HCT116 (cell line): Measurements from ENCODE around the gene CEP131. TPM values are rescaled to one million over a fixed set of nuclear protein-coding genes. Genes with fewer than 3 reads are reported as not detected.

ENCODE experiments used
- ATAC-seq: fragments of 200-7000 bp; cut with Tn5 transposase; 2 replicates; pipeline ENCODE4 v1.9.1; 2020; ENCODE audit warnings: mild to moderate bottlenecking, moderate library complexity
- BruUV-seq: library from RNA; stranded (reverse); fragments of 400-500 nt; replicated peaks from 2 replicates; lab custom pipeline; 2021; lab: Mats Ljungman, UMichigan
- CTCF ChIA-PET: fragments of 300-600 bp; sonication (Branson Sonifier 250); formaldehyde crosslinking; loops from one replicate; lab custom pipeline; 2021; ENCODE audit warnings: antibody characterized with exemption; lab: Charles Lee
- POLR2A ChIA-PET: fragments of 300-600, 350-600 bp; sonication (Branson Sonifier 250); formaldehyde crosslinking; loops from one replicate; lab custom pipeline; 2021; ENCODE audit warnings: antibody characterized with exemption; lab: Charles Lee
- RAD21 ChIA-PET, 2 experiments: fragments of 300-600 bp; sonication (Branson Sonifier 250); formaldehyde crosslinking; loops; one replicate each; lab custom pipeline; 2023; ENCODE audit warnings: low total read pairs in 2 of 2; ENCODE audit not compliant: uncharacterized antibody in 2 of 2, unreplicated experiment in 2 of 2, low non-redundant PET in 1 of 2; lab: Charles Lee
- DNase-seq: peaks from one replicate; pipeline ENCODE4 v3.0.0-alpha.2; 2010; ENCODE audit warnings: low read depth, low spot score
- H2AFZ ChIP-seq: fragments of 200-600 bp; shearing (Covaris generic), sonication (generic); 2 replicates; pipeline ENCODE4 v1.6.1; 2017; ENCODE audit warnings: low read depth, mixed run types, mixed read lengths, antibody characterized with exemption, low read length; ENCODE audit not compliant: poor library complexity, severe bottlenecking
- H3K27ac ChIP-seq: 2 replicates; pipeline ENCODE4 v1.5.1; 2012; ENCODE audit warnings: low read depth, low read length
- H3K27me3 ChIP-seq: fragments of 200-600 bp; sonication (generic); 2 replicates; pipeline ENCODE4 v1.6.1; 2016; ENCODE audit warnings: mixed run types, low read length, mixed read lengths; ENCODE audit not compliant: insufficient read depth
- H3K36me3 ChIP-seq, 2 experiments: fragments of 200-500 bp in 1 of 2; fragments of 200-600 bp in 1 of 2; sonication (Bioruptor generic) in 1 of 2; sonication (generic) in 1 of 2; 2 replicates each; pipeline versions ENCODE4 v1.5.1 to v1.6.1; 2014 to 2016; ENCODE audit warnings: low read length in 2 of 2, inconsistent platforms in 1 of 2, mixed read lengths in 1 of 2, mixed run types in 1 of 2; ENCODE audit not compliant: insufficient read depth in 2 of 2, control insufficient read depth in 1 of 2
- H3K4me1 ChIP-seq, 2 experiments: fragments of 200-600 bp in 1 of 2; sonication (generic) in 1 of 2; 2 replicates each; pipeline versions ENCODE4 v1.5.1 to v1.6.1; 2012 to 2017; ENCODE audit warnings: low read length in 2 of 2, inconsistent platforms in 1 of 2, mild to moderate bottlenecking in 1 of 2, mixed read lengths in 1 of 2, mixed run types in 1 of 2, moderate library complexity in 1 of 2; ENCODE audit not compliant: insufficient read depth in 2 of 2, control insufficient read depth in 1 of 2
- H3K4me2 ChIP-seq: fragments of 200-600 bp; sonication (generic); 2 replicates; pipeline ENCODE4 v1.6.1; 2017; ENCODE audit warnings: mixed run types, low read length, mixed read lengths
- H3K4me3 ChIP-seq, 2 experiments: fragments of 200-600 bp in 1 of 2; sonication (generic) in 1 of 2; replicated peaks in 1 of 2; 2 replicates each; pipeline ENCODE4 v1.5.1; 2011 to 2016; ENCODE audit warnings: low read length in 2 of 2, control low read depth in 1 of 2, low read depth in 1 of 2, mild to moderate bottlenecking in 1 of 2, mixed read lengths in 1 of 2, mixed run types in 1 of 2
- H3K79me2 ChIP-seq: fragments of 200-600 bp; sonication (generic); 2 replicates; pipeline ENCODE4 v1.6.1; 2017; ENCODE audit warnings: mild to moderate bottlenecking, mixed run types, low read length, moderate library complexity, mixed read lengths; ENCODE audit not compliant: insufficient read depth
- H3K9ac ChIP-seq: fragments of 200-600 bp; sonication (generic); 2 replicates; pipeline ENCODE4 v1.6.1; 2016; ENCODE audit warnings: low read length, mixed read lengths
- H3K9me2 ChIP-seq: fragments of 200-600 bp; sonication (generic), shearing (Covaris generic); 2 replicates; pipeline ENCODE4 v1.6.1; 2017; ENCODE audit warnings: mixed run types, mild to moderate bottlenecking, moderate library complexity; ENCODE audit not compliant: insufficient read depth
- H3K9me3 ChIP-seq, 2 experiments: fragments of 200-500 bp in 1 of 2; fragments of 200-600 bp in 1 of 2; sonication (Bioruptor generic) in 1 of 2; sonication (generic) in 1 of 2; 2 replicates each; pipeline ENCODE4 v1.6.1; 2014 to 2017; ENCODE audit warnings: low read length in 2 of 2, mixed read lengths in 2 of 2, inconsistent platforms in 1 of 2, low read depth in 1 of 2, mild to moderate bottlenecking in 1 of 2, mixed run types in 1 of 2, moderate library complexity in 1 of 2; ENCODE audit not compliant: control insufficient read depth in 1 of 2, insufficient read depth in 1 of 2
- H4K20me1 ChIP-seq: fragments of 200-600 bp; sonication (generic), shearing (Covaris generic); 2 replicates; pipeline ENCODE4 v1.6.1; 2017; ENCODE audit warnings: mixed run types, mild to moderate bottlenecking, moderate library complexity; ENCODE audit not compliant: insufficient read depth
- ATF3 ChIP-seq: IDR thresholded peaks from 2 replicates; pipeline ENCODE4 v1.6.1; 2012
- CBX3 ChIP-seq: IDR thresholded peaks from 2 replicates; pipeline ENCODE4 v1.6.1; 2012; ENCODE audit warnings: low read depth
- EGR1 ChIP-seq: IDR thresholded peaks from 2 replicates; pipeline ENCODE4 v1.6.1; 2012; ENCODE audit warnings: low read depth
- EZH2 ChIP-seq: fragments of 200-600 bp; sonication (generic); IDR thresholded peaks from 2 replicates; pipeline ENCODE4 v1.6.1; 2017; ENCODE audit warnings: antibody characterized with exemption, mixed run types
- EZH2phosphoT487 ChIP-seq: fragments of 200-600 bp; IDR thresholded peaks from 2 replicates; pipeline ENCODE4 v1.6.1; 2018; ENCODE audit warnings: antibody characterized with exemption, borderline replicate concordance
- FOSL1 ChIP-seq: IDR thresholded peaks from 2 replicates; pipeline ENCODE4 v1.6.1; 2012; ENCODE audit warnings: low read depth
- POLR2AphosphoS5 ChIP-seq: IDR thresholded peaks from 2 replicates; pipeline ENCODE4 v1.6.1; 2011; ENCODE audit warnings: mild to moderate bottlenecking, low read depth, low read length, moderate library complexity
- RAD21 ChIP-seq: IDR thresholded peaks from 2 replicates; pipeline ENCODE4 v1.6.1; 2012; ENCODE audit warnings: low read depth, mild to moderate bottlenecking
- REST ChIP-seq: IDR thresholded peaks from 2 replicates; pipeline ENCODE4 v1.6.1; 2012; ENCODE audit warnings: low read depth
- SIN3A ChIP-seq: IDR thresholded peaks from 2 replicates; pipeline ENCODE4 v1.6.1; 2012; ENCODE audit warnings: low read depth
- TCF7L2 ChIP-seq: IDR thresholded peaks from 2 replicates; pipeline ENCODE4 v1.7.0; 2011; ENCODE audit warnings: borderline replicate concordance, inconsistent platforms; ENCODE audit not compliant: insufficient read depth, insufficient read length; ENCODE audit errors: extremely low read depth
- YY1 ChIP-seq: IDR thresholded peaks from 2 replicates; pipeline ENCODE4 v1.6.1; 2011; ENCODE audit warnings: low read length, low read depth, moderate library complexity, mild to moderate bottlenecking; ENCODE audit not compliant: insufficient replicate concordance; ENCODE audit errors: extremely low read depth
- ZBTB33 ChIP-seq: IDR thresholded peaks from 2 replicates; pipeline ENCODE4 v1.6.1; 2011; ENCODE audit warnings: mild to moderate bottlenecking, low read length, moderate library complexity; ENCODE audit not compliant: insufficient replicate concordance; ENCODE audit errors: extremely low read depth
- ZFX ChIP-seq: fragments of 450-650 bp; IDR thresholded peaks from 2 replicates; pipeline ENCODE4 v1.6.1; 2017
- intact Hi-C: fragments of 100-400 bp; cut with micrococcal nuclease; formaldehyde crosslinking; loops from 2 replicates; pipeline ENCODE4 v1.10.0; 2022
- total RNA-seq: library from RNA; stranded (reverse); gene quantifications from one replicate; pipeline ENCODE4 v1.2.1, GENCODE V29; 2021; ENCODE audit not compliant: unreplicated experiment

The CEP131 gene
- total RNA-seq, 1 experiment from 2014 or later, result 30.2 TPM

- TF ChIP-seq TCF7L2, result no peak
- no peak for TF ChIP-seq FOSL1
- no peak for TF ChIP-seq SIN3A
Measured at GRCh38 chr17:81163051-81163695, 59.6 kb downstream of the CEP131 start (continued).

- ATAC-seq (no peak), DNase-seq (no peak)
- Histone ChIP-seq H3K9me3 (no peaks in the 10 kb centered on the region), H3K27ac (no peak overlapping the region), H4K20me1 (no peaks in the 10 kb centered on the region), H3K4me3 (no peak overlapping the region), H2AFZ (no peak overlapping the region), H3K79me2 (no peaks in the 10 kb centered on the region), H3K27me3 (no peaks in the 10 kb centered on the region), H3K9ac (no peak overlapping the region), H3K9me2 (no peaks in the 10 kb centered on the region), H3K4me2 (no peak overlapping the region), H3K4me1 (no peaks in the 10 kb centered on the region), H3K36me3 (no peaks in the 10 kb centered on the region)
- POLR2A ChIA-PET, result no interaction called here
- no TSS peak for BruUV-seq
- CTCF ChIA-PET, result no interaction called here
- intact Hi-C loops, result no loop called here
- RAD21 ChIA-PET, result no interaction called here
- no peak for TF ChIP-seq REST
- no peak for TF ChIP-seq ATF3
- TF ChIP-seq EZH2phosphoT487, result no peak
- no peak for TF ChIP-seq POLR2AphosphoS5
- no peak for TF ChIP-seq FOSL1
- no peak for TF ChIP-seq CBX3
- TF ChIP-seq ZFX, result no peak
- no peak for TF ChIP-seq EGR1
- TF ChIP-seq ZBTB33, result no peak
- no peak for TF ChIP-seq RAD21
- no peak for TF ChIP-seq EZH2
- no peak for TF ChIP-seq YY1
Measured at GRCh38 chr17:81162491-81162890, 60.3 kb downstream of the CEP131 start.
